ENCODE data around the gene HOXD8. TPM values are rescaled to one million over a fixed set of nuclear protein-coding genes. Genes with fewer than 3 reads are reported as not detected.

Gene HOXD8
- total RNA-seq, 1 experiment from 2014 or later, result 1.9 TPM

GRCh38 chr2:176142281-176142680, 12.8 kb downstream of the HOXD8 start:
- no TSS peak for BruUV-seq (replicated peaks)
- ATAC-seq, result no peak
- Histone ChIP-seq H3K4me1 (ENCODE audit: insufficient read depth, low read length) (peaks cover 7% of the 10 kb centered on the region), H3K79me2 (ENCODE audit: low read length) (peaks cover 16% of the 10 kb centered on the region), H2AFZ (ENCODE audit: low read length) (no peak overlapping the region), H3K4me3 (ENCODE audit: low read length) (no peak overlapping the region), H3K36me3 (ENCODE audit: low read depth, low read length) (no peaks in the 10 kb centered on the region), H3K9ac (ENCODE audit: low read length) (no peak overlapping the region), H3K4me2 (ENCODE audit: low read length) (no peak overlapping the region), H3K9me2 (replicated peaks; ENCODE audit: low read length) (no peaks in the 10 kb centered on the region), H4K20me1 (ENCODE audit: low read length) (no peaks in the 10 kb centered on the region), H3K9me3 (ENCODE audit: low read length) (no peaks in the 10 kb centered on the region), H3K27me3 (ENCODE audit: low read length) (no peaks in the 10 kb centered on the region), H3K27ac (ENCODE audit: low read length) (no peak overlapping the region), H3F3A (ENCODE audit: low read length, unreplicated experiment) (no peaks in the 10 kb centered on the region)
- TF ChIP-seq EZH2 (IDR thresholded peaks at IDR 0.05; ENCODE audit: low read length, unreplicated experiment), result no peak
- TF ChIP-seq CTCF (conservative IDR thresholded peaks at IDR 0.05; ENCODE audit: low read depth, low read length), result no peak
- no peak for TF ChIP-seq EZH2phosphoT487 (IDR thresholded peaks at IDR 0.05; ENCODE audit: borderline replicate concordance, low read length)
- POLR2A ChIA-PET (ENCODE audit: unreplicated experiment), result interaction anchor here (0.6 kb wide), 1 partner anchor 1006 kb away, joined by 5 read pairs; no protein-coding TSS in a partner anchor
- intact Hi-C loops (cut with micrococcal nuclease), result loop anchor here (5.0 kb wide), 1 partner anchor 185 kb away; no protein-coding TSS in a partner anchor
- CTCF ChIA-PET, result no interaction called here
- DNase-seq, result no peak

GRCh38 chr2:176145085-176145969, 15.8 kb downstream of the HOXD8 start:
- Histone ChIP-seq H3K4me2 (ENCODE audit: low read length) (no peak overlapping the region), H3K27ac (ENCODE audit: low read length) (no peak overlapping the region), H3K9ac (ENCODE audit: low read length) (no peak overlapping the region), H3K4me3 (ENCODE audit: low read length) (no peak overlapping the region), H3K4me1 (ENCODE audit: insufficient read depth, low read length) (no peaks in the 10 kb centered on the region), H3F3A (ENCODE audit: low read length, unreplicated experiment) (no peaks in the 10 kb centered on the region), H4K20me1 (ENCODE audit: low read length) (no peaks in the 10 kb centered on the region), H3K27me3 (ENCODE audit: low read length) (no peaks in the 10 kb centered on the region), H3K9me2 (replicated peaks; ENCODE audit: low read length) (no peaks in the 10 kb centered on the region), H3K79me2 (ENCODE audit: low read length) (no peaks in the 10 kb centered on the region), H3K36me3 (ENCODE audit: low read depth, low read length) (no peaks in the 10 kb centered on the region), H2AFZ (ENCODE audit: low read length) (no peak overlapping the region), H3K9me3 (ENCODE audit: low read length) (no peaks in the 10 kb centered on the region)
- no peak for ATAC-seq
- intact Hi-C loops (cut with micrococcal nuclease), result no loop called here
- no peak for DNase-seq
- BruUV-seq (replicated peaks), result no TSS peak
- ChIA-PET POLR2A (ENCODE audit: unreplicated experiment) (no interaction called here), CTCF (no interaction called here)
- TF ChIP-seq EZH2 (IDR thresholded peaks at IDR 0.05; ENCODE audit: low read length, unreplicated experiment) (no peak), EZH2phosphoT487 (IDR thresholded peaks at IDR 0.05; ENCODE audit: borderline replicate concordance, low read length) (no peak), CTCF (conservative IDR thresholded peaks at IDR 0.05; ENCODE audit: low read depth, low read length) (no peak)

GRCh38 chr2:176146101-176146500, 16.6 kb downstream of the HOXD8 start:
- DNase-seq, result no peak
- Histone ChIP-seq H3K9me2 (replicated peaks; ENCODE audit: low read length) (no peaks in the 10 kb centered on the region), H3F3A (ENCODE audit: low read length, unreplicated experiment) (no peaks in the 10 kb centered on the region), H3K79me2 (ENCODE audit: low read length) (no peaks in the 10 kb centered on the region), H3K9ac (ENCODE audit: low read length) (no peak overlapping the region), H3K4me3 (ENCODE audit: low read length) (no peak overlapping the region), H4K20me1 (ENCODE audit: low read length) (no peaks in the 10 kb centered on the region), H3K36me3 (ENCODE audit: low read depth, low read length) (no peaks in the 10 kb centered on the region), H3K9me3 (ENCODE audit: low read length) (no peaks in the 10 kb centered on the region), H3K4me2 (ENCODE audit: low read length) (no peak overlapping the region), H3K27ac (ENCODE audit: low read length) (no peak overlapping the region), H3K4me1 (ENCODE audit: insufficient read depth, low read length) (no peaks in the 10 kb centered on the region), H2AFZ (ENCODE audit: low read length) (no peak overlapping the region), H3K27me3 (ENCODE audit: low read length) (no peaks in the 10 kb centered on the region)
- CTCF ChIA-PET, result interaction anchor here (0.5 kb wide), 1 partner anchor 9 kb away, joined by 4 read pairs; no protein-coding TSS in a partner anchor
- POLR2A ChIA-PET (ENCODE audit: unreplicated experiment), result no interaction called here
- TF ChIP-seq EZH2phosphoT487 (IDR thresholded peaks at IDR 0.05; ENCODE audit: borderline replicate concordance, low read length), result no peak
- no peak for TF ChIP-seq CTCF (conservative IDR thresholded peaks at IDR 0.05; ENCODE audit: low read depth, low read length)
- no peak for TF ChIP-seq EZH2 (IDR thresholded peaks at IDR 0.05; ENCODE audit: low read length, unreplicated experiment)
- intact Hi-C loops (cut with micrococcal nuclease), result no loop called here
- BruUV-seq (replicated peaks), result no TSS peak
- ATAC-seq, result no peak
